Ectodermal cell (in vitro differentiated cells): Measurements from ENCODE around the gene PPP1R37.
A peak's percentile ranks its signal among the peaks of the same experiment; 100 is the strongest.

Source experiments
- H3K27ac ChIP-seq: 2 replicates; pipeline ENCODE4 v1.7.0; 2013; ENCODE audit warnings: mild to moderate bottlenecking, low read depth, low read length; ENCODE audit not compliant: insufficient read depth, poor library complexity, severe bottlenecking
- H3K27me3 ChIP-seq: 2 replicates; pipeline ENCODE4 v1.7.0; 2013; ENCODE audit warnings: mild to moderate bottlenecking, low read length; ENCODE audit not compliant: insufficient read depth, control insufficient read depth, poor library complexity, severe bottlenecking
- H3K36me3 ChIP-seq: one replicate; pipeline ENCODE4 v1.7.0; 2013; ENCODE audit warnings: low read length; ENCODE audit not compliant: control insufficient read depth, insufficient read depth
- H3K4me1 ChIP-seq: one replicate; pipeline ENCODE4 v1.7.0; 2013; ENCODE audit warnings: low read length; ENCODE audit not compliant: control insufficient read depth, insufficient read depth
- H3K4me3 ChIP-seq: 2 replicates; pipeline ENCODE4 v1.7.0; 2013; ENCODE audit warnings: low read depth, low read length, control low read depth; ENCODE audit not compliant: insufficient read depth
- H3K9me3 ChIP-seq: 2 replicates; pipeline ENCODE4 v1.7.0; 2013; ENCODE audit warnings: mild to moderate bottlenecking, low read length, moderate library complexity; ENCODE audit not compliant: control insufficient read depth
- WGBS, 2 experiments: methylation state at CpG; one replicate each; pipeline ENCODE4 v1.1.7; 2013; ENCODE audit warnings: missing lambda C conversion rate in 2 of 2; 5-methylcytosine and 5-hydroxymethylcytosine counted together

The PPP1R37 gene

GRCh38 chr19:45079911-45080370, 13.0 kb upstream of the PPP1R37 start:
- WGBS, 2 experiments: 1 to 3% methylated on average over 6 of the region's 6 CpGs
- Histone ChIP-seq H3K27me3 (peaks cover 27% of the 10 kb centered on the region), H3K4me3 (peak overlapping the region; percentile 86), H3K27ac (peak overlapping the region; percentile 26), H3K4me1 (peaks cover 23% of the 10 kb centered on the region), H3K36me3 (no peaks in the 10 kb centered on the region), H3K9me3 (no peaks in the 10 kb centered on the region)

DNA sequence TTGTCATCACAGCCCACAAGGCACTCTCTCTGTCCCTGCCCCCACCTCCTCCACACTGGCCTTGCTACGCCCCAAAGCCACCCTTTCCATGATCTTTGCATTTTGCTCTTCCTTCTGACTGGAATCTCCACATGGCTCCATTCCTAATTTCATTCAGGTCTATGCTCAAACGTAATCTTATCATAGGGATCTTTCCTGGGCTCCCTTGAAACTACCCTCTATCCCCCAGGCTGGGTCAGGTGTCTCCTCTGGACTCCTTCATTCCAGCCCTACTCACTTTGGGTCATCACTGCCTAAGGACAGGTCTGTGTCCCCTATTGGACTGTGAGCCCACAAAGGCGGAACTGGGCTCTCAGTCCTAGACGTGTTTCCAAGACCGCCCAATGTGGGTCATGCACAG, 10.8 kb upstream of the PPP1R37 start:
- Histone ChIP-seq H3K9me3 (no peaks in the 10 kb centered on the region), H3K4me1 (peaks cover 9% of the 10 kb centered on the region), H3K27me3 (peaks cover 5% of the 10 kb centered on the region), H3K36me3 (no peaks in the 10 kb centered on the region), H3K4me3 (no peak overlapping the region), H3K27ac (no peak overlapping the region)
- WGBS, 2 experiments: 90 to 96% methylated on average over 5 of the region's 5 CpGs

DNA sequence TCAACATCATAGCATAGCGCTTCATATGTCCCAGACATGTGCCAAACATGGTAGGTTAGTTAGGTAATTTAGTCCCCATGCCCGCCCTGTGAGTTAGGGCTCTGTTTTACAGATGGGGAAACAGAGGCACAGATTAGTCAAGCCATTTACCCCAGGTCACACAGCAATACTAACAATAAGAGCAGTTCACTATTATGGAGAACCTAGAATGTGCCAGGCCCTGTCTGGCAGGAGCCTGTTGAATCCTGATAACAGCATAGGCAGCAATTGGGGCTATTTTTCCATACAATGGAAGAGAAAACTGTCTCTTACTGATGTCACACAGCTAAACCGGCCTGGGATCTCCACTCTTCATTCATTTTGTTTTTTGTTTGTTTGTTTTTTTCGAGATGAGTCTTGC, 6.5 kb upstream of the PPP1R37 start:
- Histone ChIP-seq H3K27ac (no peak overlapping the region), H3K4me1 (peaks cover 8% of the 10 kb centered on the region), H3K4me3 (no peak overlapping the region), H3K9me3 (no peaks in the 10 kb centered on the region), H3K27me3 (no peaks in the 10 kb centered on the region), H3K36me3 (peaks cover 7% of the 10 kb centered on the region)
- 95 to 97% methylated on average over 4 of the region's 4 CpGs for WGBS, 2 experiments

DNA sequence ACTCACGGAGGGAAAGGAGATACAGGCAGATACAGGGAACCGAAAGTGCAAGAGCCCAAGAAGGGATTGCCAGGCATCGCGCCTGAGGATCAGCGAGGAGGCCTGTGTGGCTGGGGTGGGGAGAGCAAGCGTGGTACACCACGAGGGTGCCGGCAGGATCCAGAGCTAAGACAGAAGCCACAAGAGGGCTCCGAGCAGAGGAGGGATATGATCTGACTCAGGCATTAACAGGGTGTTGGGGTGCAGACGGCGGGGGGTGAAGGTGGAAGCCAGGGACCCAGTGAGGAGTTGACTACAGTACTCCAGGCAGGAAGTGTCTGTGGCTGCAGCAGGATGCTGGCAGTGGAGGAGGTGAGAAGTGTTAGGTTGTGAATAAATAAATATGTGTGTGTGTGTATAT, 5.4 kb upstream of the PPP1R37 start:
- WGBS, 2 experiments: 95 to 96% methylated on average over 11 of the region's 11 CpGs
- Histone ChIP-seq H3K4me3 (no peak overlapping the region), H3K27ac (no peak overlapping the region), H3K9me3 (no peaks in the 10 kb centered on the region), H3K36me3 (peaks cover 7% of the 10 kb centered on the region), H3K27me3 (no peaks in the 10 kb centered on the region), H3K4me1 (peaks cover 8% of the 10 kb centered on the region)

- Histone ChIP-seq H3K4me1 (peaks cover 17% of the 10 kb centered on the region), H3K36me3 (peaks cover 7% of the 10 kb centered on the region), H3K4me3 (no peak overlapping the region), H3K27me3 (no peaks in the 10 kb centered on the region), H3K27ac (no peak overlapping the region), H3K9me3 (no peaks in the 10 kb centered on the region)
- 94% methylated on average over 17 of the region's 17 CpGs for WGBS, 2 experiments
Measured at GRCh38 chr19:45090034-45090433, 2.9 kb upstream of the PPP1R37 start.

DNA sequence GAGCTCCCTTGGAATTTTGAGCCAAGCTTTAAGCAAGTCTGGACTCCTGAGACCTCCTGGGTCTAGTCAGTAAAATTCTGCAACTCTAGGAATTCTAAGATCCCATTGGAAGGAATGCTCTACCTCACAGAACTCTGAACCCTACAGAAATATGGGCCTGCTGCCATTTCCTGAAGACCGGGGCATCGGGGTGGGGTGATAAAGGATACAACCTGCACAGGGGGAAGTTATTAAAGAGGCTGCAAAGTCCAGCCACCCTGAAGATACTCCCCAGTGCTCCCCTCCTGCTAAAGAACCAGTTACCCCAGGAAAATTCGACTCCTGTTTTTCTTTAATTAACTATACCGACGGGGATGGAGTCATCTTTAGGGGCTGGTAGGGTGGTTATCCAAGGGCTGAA, 2.4 kb upstream of the PPP1R37 start:
- H3K4me1 ChIP-seq: peaks cover 17% of the 10 kb centered on the region
- H3K36me3 ChIP-seq: peaks cover 7% of the 10 kb centered on the region
- H3K9me3 ChIP-seq: no peaks in the 10 kb centered on the region
- 95 to 99% methylated on average over 5 of the region's 5 CpGs for WGBS, 2 experiments
- H3K4me3 ChIP-seq: peak overlapping the region; percentile 23
- H3K27ac ChIP-seq: no peak overlapping the region
- H3K27me3 ChIP-seq: no peaks in the 10 kb centered on the region

- whole genome bisulfite sequencing, 2 experiments: 42% methylated on average over 63 to 64 of the region's 64 CpGs
- H3K4me3 ChIP-seq: peak overlapping the region; percentile 99
- H3K36me3 ChIP-seq: peaks cover 7% of the 10 kb centered on the region
- peak overlapping the region; percentile 80 for H3K27ac ChIP-seq
- no peaks in the 10 kb centered on the region for H3K27me3 ChIP-seq
- no peaks in the 10 kb centered on the region for H3K9me3 ChIP-seq
- peaks cover 17% of the 10 kb centered on the region for H3K4me1 ChIP-seq
Measured at GRCh38 chr19:45091031-45091923, 1.7 kb upstream of the PPP1R37 start.

DNA sequence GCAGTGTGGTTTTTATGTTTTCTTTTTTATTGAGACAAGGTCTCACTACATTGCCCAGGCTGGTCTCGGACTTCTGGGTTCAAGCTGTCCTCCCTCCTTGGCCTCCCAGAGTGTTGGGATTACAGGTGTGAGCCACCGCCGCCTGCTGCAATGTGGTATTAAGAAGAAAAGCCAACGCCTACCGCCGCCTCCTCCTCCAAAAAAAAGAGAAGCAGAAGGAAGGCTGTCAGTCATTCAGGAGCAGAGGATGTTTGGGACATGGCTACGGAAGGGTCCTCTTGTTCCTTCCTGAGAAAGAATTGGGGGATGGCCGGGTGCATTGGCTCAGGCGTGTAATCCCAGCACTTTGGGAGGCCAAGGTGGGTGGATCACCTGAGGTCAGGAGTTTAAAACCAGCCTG, 1.2 kb downstream of the PPP1R37 start:
- Histone ChIP-seq H3K36me3 (peaks cover 4% of the 10 kb centered on the region), H3K27ac (no peak overlapping the region)
- 86 to 88% methylated on average over 9 of the region's 9 CpGs for WGBS, 2 experiments

GRCh38 chr19:45094707-45095106, 1.7 kb downstream of the PPP1R37 start:
- H3K36me3 ChIP-seq: peaks cover 4% of the 10 kb centered on the region
- H3K27me3 ChIP-seq: no peaks in the 10 kb centered on the region
- H3K4me1 ChIP-seq: peaks cover 39% of the 10 kb centered on the region
- no peak overlapping the region for H3K27ac ChIP-seq
- H3K4me3 ChIP-seq: no peak overlapping the region
- no peaks in the 10 kb centered on the region for H3K9me3 ChIP-seq
- 95 to 97% methylated on average over 5 of the region's 5 CpGs for WGBS, 2 experiments

More for the DNA sequence above, 1.2 kb downstream of the PPP1R37 start:
- Histone ChIP-seq H3K9me3 (no peaks in the 10 kb centered on the region), H3K4me3 (peak overlapping the region; percentile 99), H3K4me1 (peaks cover 33% of the 10 kb centered on the region), H3K27me3 (no peaks in the 10 kb centered on the region)

GRCh38 chr19:45095496-45096413, 2.8 kb downstream of the PPP1R37 start:
- peaks cover 45% of the 10 kb centered on the region for H3K4me1 ChIP-seq
- no peaks in the 10 kb centered on the region for H3K9me3 ChIP-seq
- H3K36me3 ChIP-seq: no peaks in the 10 kb centered on the region
- H3K27ac ChIP-seq: no peak overlapping the region
- H3K4me3 ChIP-seq: no peak overlapping the region
- no peaks in the 10 kb centered on the region for H3K27me3 ChIP-seq
- WGBS, 2 experiments: 93 to 94% methylated on average over 14 of the region's 14 CpGs
